Medulla oblongata (tissue), 1 donor: ENCODE data around the gene RPL29.

ENCODE experiments used
- DNase-seq: peaks from one replicate; pipeline ENCODE4 v3.0.0-alpha.2; 2015; ENCODE audit errors: extremely low spot score

The RPL29 gene

GRCh38 chr3:52025453-52025852 is 29.8 kb upstream of the RPL29 start:
- no peak for DNase-seq

GRCh38 chr3:52024765-52025452 is 29.2 kb upstream of the RPL29 start:
- no peak for DNase-seq

GRCh38 chr3:52023860-52024764 is 28.4 kb upstream of the RPL29 start:
- no peak for DNase-seq

- no peak for DNase-seq
Measured at GRCh38 chr3:52023101-52023770, 27.5 kb upstream of the RPL29 start.

- no peak for DNase-seq
Measured at GRCh38 chr3:52022323-52023100, 26.8 kb upstream of the RPL29 start.

- DNase-seq: no peak
Measured at GRCh38 chr3:52021489-52022268, 26.0 kb upstream of the RPL29 start.

- DNase-seq: no peak
Measured at GRCh38 chr3:52020796-52021195, 25.1 kb upstream of the RPL29 start.

- no peak for DNase-seq
Measured at GRCh38 chr3:52019352-52020080, 23.8 kb upstream of the RPL29 start.

- DNase-seq: no peak
Measured at GRCh38 chr3:52018319-52019000, 22.8 kb upstream of the RPL29 start.

- no peak for DNase-seq
Measured at GRCh38 chr3:52017586-52017985, 21.9 kb upstream of the RPL29 start.

- DNase-seq: no peak
Measured at GRCh38 chr3:52015438-52016228, 19.9 kb upstream of the RPL29 start.

- DNase-seq: no peak
Measured at GRCh38 chr3:52014613-52015012, 18.9 kb upstream of the RPL29 start.

- DNase-seq: no peak
Measured at GRCh38 chr3:52013802-52014598, 18.3 kb upstream of the RPL29 start.

GRCh38 chr3:52012699-52013098 is 17.0 kb upstream of the RPL29 start:
- no peak for DNase-seq

- DNase-seq: no peak
Measured at GRCh38 chr3:52010431-52010830, 14.7 kb upstream of the RPL29 start.

- no peak for DNase-seq
Measured at GRCh38 chr3:52007291-52007690, 11.6 kb upstream of the RPL29 start.

GRCh38 chr3:52006820-52007133 is 11.1 kb upstream of the RPL29 start:
- DNase-seq: no peak
